Lower lobe of right lung (tissue), 2 donors: ENCODE data around the gene ANGPTL8. TPM values are rescaled to one million over a fixed set of nuclear protein-coding genes. Genes with fewer than 3 reads are reported as not detected.

ENCODE experiments used
- ATAC-seq, 2 donors: fragments of 200-7000 bp; cut with Tn5 transposase; one replicate each; pipeline ENCODE4 v1.9.1; 2020 to 2022; ENCODE audit warnings: mild to moderate bottlenecking in 2 of 2, moderate library complexity in 2 of 2
- DNase-seq: peaks from one replicate; pipeline ENCODE4 v3.0.0-alpha.2; 2020
- H3K27ac ChIP-seq: fragments of 200-600 bp; one replicate; pipeline ENCODE4 v1.8.0; 2022
- H3K27me3 ChIP-seq: fragments of 200-600 bp; one replicate; pipeline ENCODE4 v1.8.0; 2022; ENCODE audit warnings: low read depth
- H3K36me3 ChIP-seq: fragments of 200-600 bp; one replicate; pipeline ENCODE4 v1.8.0; 2022; ENCODE audit warnings: mild to moderate bottlenecking
- H3K4me1 ChIP-seq: fragments of 200-600 bp; one replicate; pipeline ENCODE4 v1.8.0; 2022
- H3K4me3 ChIP-seq: fragments of 200-600 bp; one replicate; pipeline ENCODE4 v1.8.0; 2022; ENCODE audit warnings: mild to moderate bottlenecking
- H3K9me3 ChIP-seq: fragments of 200-600 bp; one replicate; pipeline ENCODE4 v1.8.0; 2022
- CTCF ChIP-seq: fragments of 200-600 bp; IDR thresholded peaks from one replicate; pipeline ENCODE4 v1.8.0; 2022; ENCODE audit warnings: antibody characterized with exemption, mild to moderate bottlenecking
- intact Hi-C: fragments of 100-400 bp; cut with DNase I; formaldehyde crosslinking; loops from one replicate; pipeline ENCODE4 v1.11.0; 2022
- total RNA-seq: library from RNA; stranded (reverse); fragmentation: NEBNext Ultra II Directional; extraction: Animal tissue kit (Norgen Biotek cat#: 25700); gene quantifications from one replicate; pipeline ENCODE4 v1.2.1, GENCODE V29; 2021
- donor health status: DM: no; HTN: yes; CAD: no; lungs with severe emphysema.

ANGPTL8 gene
- total RNA-seq, 1 donor from 2014 or later: not detected

GRCh38 chr19:11194173-11194572 is 45.2 kb upstream of the ANGPTL8 start:
- no peak for DNase-seq
- Histone ChIP-seq H3K9me3 (no peaks in the 10 kb centered on the region), H3K36me3 (peaks cover 54% of the 10 kb centered on the region), H3K27me3 (no peaks in the 10 kb centered on the region), H3K4me3 (peak overlapping the region; percentile 68), H3K4me1 (peaks cover 78% of the 10 kb centered on the region), H3K27ac (peak overlapping the region; percentile 49)
- no peak for ATAC-seq
- intact Hi-C loops: no loop called here
- TF ChIP-seq CTCF: no peak

- no peaks in the 10 kb centered on the region for H3K27me3 ChIP-seq
- peak overlapping the region; percentile 49 for H3K27ac ChIP-seq
Observed at GRCh38 chr19:11194656-11195558, 44.5 kb upstream of the ANGPTL8 start.

GRCh38 chr19:11195681-11196080 is 43.7 kb upstream of the ANGPTL8 start:
- no peaks in the 10 kb centered on the region for H3K27me3 ChIP-seq
- H3K36me3 ChIP-seq: peaks cover 59% of the 10 kb centered on the region
- ATAC-seq (no peak), DNase-seq (no peak)
- no peaks in the 10 kb centered on the region for H3K9me3 ChIP-seq
- H3K27ac ChIP-seq: peak overlapping the region; percentile 49
- H3K4me3 ChIP-seq: peak overlapping the region; percentile 68
- intact Hi-C loops: no loop called here
- H3K4me1 ChIP-seq: peaks cover 66% of the 10 kb centered on the region
- no peak for TF ChIP-seq CTCF

More at GRCh38 chr19:11194656-11195558, 44.5 kb upstream of the ANGPTL8 start:
- Histone ChIP-seq H3K4me3 (peak overlapping the region; percentile 68), H3K36me3 (peaks cover 60% of the 10 kb centered on the region), H3K4me1 (peaks cover 74% of the 10 kb centered on the region), H3K9me3 (no peaks in the 10 kb centered on the region)
- DNase-seq: no peak
- intact Hi-C loops: no loop called here
- no peak for TF ChIP-seq CTCF
- ATAC-seq: no peak

GRCh38 chr19:11196406-11197287 is 42.8 kb upstream of the ANGPTL8 start:
- H3K36me3 ChIP-seq: peaks cover 55% of the 10 kb centered on the region
- no peak for TF ChIP-seq CTCF
- ATAC-seq: peak; percentile 32 to 53
- no peaks in the 10 kb centered on the region for H3K27me3 ChIP-seq
- peaks cover 56% of the 10 kb centered on the region for H3K4me1 ChIP-seq
- no peaks in the 10 kb centered on the region for H3K9me3 ChIP-seq
- no peak for DNase-seq
- peak overlapping the region; percentile 76 for H3K27ac ChIP-seq
- H3K4me3 ChIP-seq: peak overlapping the region; percentile 68
- intact Hi-C loops: no loop called here
